ENCODE results near the gene GPC5.

The GPC5 gene

DNA sequence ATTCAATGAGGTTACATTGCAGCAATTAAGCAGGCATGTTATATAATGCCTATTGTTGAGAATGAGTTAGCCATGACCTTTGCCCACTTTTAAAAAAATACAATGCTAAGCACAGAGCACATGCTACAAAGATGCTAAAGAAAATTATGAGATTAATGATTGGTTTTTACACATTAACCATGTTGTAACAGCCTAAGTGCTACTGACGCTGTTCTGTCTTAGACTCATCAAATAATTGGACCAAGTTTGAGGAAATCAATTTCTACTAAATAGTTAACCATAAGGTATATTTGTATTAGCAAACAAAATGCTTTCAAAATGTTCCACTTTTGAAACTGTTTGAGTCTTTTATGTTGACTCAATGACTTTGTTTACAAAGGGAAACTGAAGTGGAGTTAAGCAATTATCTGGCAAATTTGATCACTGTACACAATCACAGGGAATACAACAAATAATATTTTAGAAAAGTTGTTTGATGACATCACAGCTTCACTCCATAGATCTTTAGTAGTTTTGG is 36.6 kb upstream of the GPC5 start:
- TF ChIP-seq SIN3A (IDR thresholded peaks at IDR 0.05; ENCODE audit: borderline replicate concordance, insufficient read depth, low read length) (no peak), POLR2AphosphoS5 (IDR thresholded peaks at IDR 0.05; ENCODE audit: low read depth, low read length) (no peak)
- TF ChIP-seq, protein P1, sequence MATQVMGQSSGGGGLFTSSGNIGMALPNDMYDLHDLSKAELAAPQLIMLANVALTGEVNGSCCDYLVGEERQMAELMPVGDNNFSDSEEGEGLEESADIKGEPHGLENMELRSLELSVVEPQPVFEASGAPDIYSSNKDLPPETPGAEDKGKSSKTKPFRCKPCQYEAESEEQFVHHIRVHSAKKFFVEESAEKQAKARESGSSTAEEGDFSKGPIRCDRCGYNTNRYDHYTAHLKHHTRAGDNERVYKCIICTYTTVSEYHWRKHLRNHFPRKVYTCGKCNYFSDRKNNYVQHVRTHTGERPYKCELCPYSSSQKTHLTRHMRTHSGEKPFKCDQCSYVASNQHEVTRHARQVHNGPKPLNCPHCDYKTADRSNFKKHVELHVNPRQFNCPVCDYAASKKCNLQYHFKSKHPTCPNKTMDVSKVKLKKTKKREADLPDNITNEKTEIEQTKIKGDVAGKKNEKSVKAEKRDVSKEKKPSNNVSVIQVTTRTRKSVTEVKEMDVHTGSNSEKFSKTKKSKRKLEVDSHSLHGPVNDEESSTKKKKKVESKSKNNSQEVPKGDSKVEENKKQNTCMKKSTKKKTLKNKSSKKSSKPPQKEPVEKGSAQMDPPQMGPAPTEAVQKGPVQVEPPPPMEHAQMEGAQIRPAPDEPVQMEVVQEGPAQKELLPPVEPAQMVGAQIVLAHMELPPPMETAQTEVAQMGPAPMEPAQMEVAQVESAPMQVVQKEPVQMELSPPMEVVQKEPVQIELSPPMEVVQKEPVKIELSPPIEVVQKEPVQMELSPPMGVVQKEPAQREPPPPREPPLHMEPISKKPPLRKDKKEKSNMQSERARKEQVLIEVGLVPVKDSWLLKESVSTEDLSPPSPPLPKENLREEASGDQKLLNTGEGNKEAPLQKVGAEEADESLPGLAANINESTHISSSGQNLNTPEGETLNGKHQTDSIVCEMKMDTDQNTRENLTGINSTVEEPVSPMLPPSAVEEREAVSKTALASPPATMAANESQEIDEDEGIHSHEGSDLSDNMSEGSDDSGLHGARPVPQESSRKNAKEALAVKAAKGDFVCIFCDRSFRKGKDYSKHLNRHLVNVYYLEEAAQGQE (IDR thresholded peaks at IDR 0.05; ENCODE audit: insufficient read depth in 1 of 2, low read depth in 2 of 2, low read length in 2 of 2), result no peak

DNA sequence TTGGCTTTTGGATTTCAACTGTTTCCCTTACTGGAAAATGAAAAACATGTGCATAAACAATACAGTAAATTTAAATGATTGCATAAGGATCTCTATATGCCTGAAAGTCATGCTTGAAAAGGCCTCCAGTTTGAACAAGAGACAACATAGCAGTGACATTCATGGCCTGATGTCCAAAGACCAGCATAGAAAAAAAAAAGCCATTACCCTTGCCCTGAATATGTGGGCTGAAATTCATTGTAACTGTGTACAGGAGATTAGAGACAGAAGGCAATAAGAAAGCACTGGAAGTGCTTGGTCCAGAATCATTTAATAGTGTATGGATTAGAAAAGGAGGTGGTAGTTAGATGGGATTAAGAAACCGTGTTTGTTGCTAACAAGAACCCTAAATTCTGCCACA is 35.5 kb upstream of the GPC5 start:
- TF ChIP-seq, protein P1 (IDR thresholded peaks at IDR 0.05; ENCODE audit: insufficient read depth in 1 of 2, low read depth in 2 of 2, low read length in 2 of 2), result no peak
- TF ChIP-seq SIN3A (IDR thresholded peaks at IDR 0.05; ENCODE audit: borderline replicate concordance, insufficient read depth, low read length), result no peak
- no peak for TF ChIP-seq TAF1 (IDR thresholded peaks at IDR 0.05; ENCODE audit: borderline replicate concordance, insufficient read depth, low read length)
- no peak for TF ChIP-seq POLR2AphosphoS5 (IDR thresholded peaks at IDR 0.05; ENCODE audit: low read depth, low read length)
- no peak for TF ChIP-seq FOXP2 (optimal IDR thresholded peaks at IDR 0.05; ENCODE audit: borderline replicate concordance, extremely low read depth, extremely low read length, insufficient read depth)

DNA sequence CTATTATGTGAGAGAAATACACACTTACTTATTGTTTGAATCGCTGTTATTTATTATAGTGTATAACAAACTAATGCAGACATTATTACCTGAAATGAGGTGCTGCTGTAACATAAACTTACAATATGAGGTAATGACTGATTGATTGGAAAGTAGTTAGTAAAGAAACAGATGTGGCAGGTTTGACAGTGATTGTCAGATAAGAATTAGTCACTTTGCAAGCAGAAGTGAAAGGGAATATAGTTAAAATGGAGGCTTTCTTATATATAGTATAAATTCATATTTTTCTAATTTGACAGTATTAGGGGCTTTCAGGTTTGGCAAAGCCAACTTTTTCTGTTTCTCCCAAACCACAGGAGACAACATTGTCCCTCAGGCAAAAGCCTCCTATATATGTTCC is 30.3 kb upstream of the GPC5 start:
- TF ChIP-seq, protein P1 (IDR thresholded peaks at IDR 0.05; ENCODE audit: insufficient read depth in 1 of 2, low read depth in 2 of 2, low read length in 2 of 2), result no peak
- no peak for TF ChIP-seq POLR2AphosphoS5 (IDR thresholded peaks at IDR 0.05; ENCODE audit: low read depth, low read length)
- no peak for TF ChIP-seq FOXP2 (optimal IDR thresholded peaks at IDR 0.05; ENCODE audit: borderline replicate concordance, extremely low read depth, extremely low read length, insufficient read depth)
- no peak for TF ChIP-seq TAF1 (IDR thresholded peaks at IDR 0.05; ENCODE audit: borderline replicate concordance, insufficient read depth, low read length)
- no peak for TF ChIP-seq SIN3A (IDR thresholded peaks at IDR 0.05; ENCODE audit: borderline replicate concordance, insufficient read depth, low read length)

DNA sequence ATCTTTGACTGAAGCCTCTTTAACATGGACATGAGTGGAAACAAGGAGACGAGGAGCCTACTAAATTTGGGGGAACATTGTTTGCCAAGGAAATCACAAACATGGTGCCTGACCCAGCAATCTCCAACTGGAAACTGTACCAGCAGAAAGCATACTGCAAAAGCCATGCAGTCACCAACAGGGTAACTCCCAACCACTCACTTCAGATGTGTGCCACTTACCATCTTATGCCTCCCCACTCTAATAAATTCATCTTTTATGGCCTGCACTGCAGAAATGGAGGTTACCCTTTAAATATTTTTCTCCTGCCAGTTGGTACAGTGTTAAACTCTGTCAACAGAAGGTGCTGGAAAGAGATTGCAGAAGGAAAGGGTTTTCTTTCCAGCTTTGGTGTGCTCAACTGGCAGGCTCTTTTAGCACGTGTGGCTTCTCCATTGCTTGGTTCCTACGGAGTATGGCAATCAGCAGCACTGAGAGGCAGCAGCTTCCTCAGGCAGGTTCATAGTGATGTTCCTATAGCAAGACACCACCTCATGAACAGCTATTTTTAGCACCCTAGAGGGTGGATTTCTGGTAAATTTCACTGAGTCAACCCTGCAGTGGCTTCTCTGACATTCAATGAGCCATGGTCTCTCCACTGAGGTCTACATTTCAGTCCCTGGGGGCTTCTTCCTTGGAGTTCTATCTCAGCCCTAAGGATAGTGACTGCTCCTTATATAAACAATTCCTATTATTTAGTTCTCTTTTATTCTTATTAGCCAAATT is 29.6 kb upstream of the GPC5 start:
- TF ChIP-seq, protein P1 (IDR thresholded peaks at IDR 0.05; ENCODE audit: insufficient read depth in 1 of 2, low read depth in 2 of 2, low read length in 2 of 2), result no peak
- no peak for TF ChIP-seq SIN3A (IDR thresholded peaks at IDR 0.05; ENCODE audit: borderline replicate concordance, insufficient read depth, low read length)
- TF ChIP-seq POLR2AphosphoS5 (IDR thresholded peaks at IDR 0.05; ENCODE audit: low read depth, low read length), result no peak
- no peak for TF ChIP-seq FOXP2 (optimal IDR thresholded peaks at IDR 0.05; ENCODE audit: borderline replicate concordance, extremely low read depth, extremely low read length, insufficient read depth)

Data from PFSK-1 (cell line).